ENCODE data around the gene LZTR1. TPM values are rescaled to one million over a fixed set of nuclear protein-coding genes. Genes with fewer than 3 reads are reported as not detected.

Gene LZTR1
- total and polyA plus RNA-seq, 2 of the 8 experiments (the other 6 are each of a cell fraction or from before 2014, with no cell fraction given): 22.3 to 31.0 TPM

DNA sequence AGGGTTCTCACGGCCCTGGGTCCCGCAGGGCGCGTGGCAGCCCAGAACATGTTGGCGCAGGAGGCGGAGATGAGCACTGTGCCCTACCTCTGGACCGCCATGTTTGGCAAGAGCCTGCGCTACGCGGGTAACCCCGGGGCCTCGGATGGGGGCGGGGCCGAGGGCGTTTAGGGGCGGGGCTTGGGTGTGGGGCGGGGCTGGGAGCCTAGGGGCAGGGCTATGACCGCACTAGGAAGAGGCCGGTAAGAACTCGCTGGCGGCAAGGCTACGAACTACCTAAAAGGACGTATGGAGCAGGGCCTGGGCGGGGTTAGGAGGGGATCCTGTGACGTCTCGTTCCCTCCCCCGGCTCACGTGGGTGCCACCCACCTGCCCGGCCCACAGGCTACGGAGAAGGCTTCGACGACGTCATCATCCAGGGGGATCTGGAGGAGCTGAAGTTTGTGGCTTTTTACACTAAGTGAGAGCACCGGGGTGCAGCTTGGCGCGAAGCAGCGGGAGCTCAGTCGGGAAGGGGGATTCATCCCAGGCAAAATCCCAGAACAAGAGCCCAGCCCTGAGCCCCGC is 2.8 kb upstream of the LZTR1 start (continued):
- TF ChIP-seq CHD7 (IDR thresholded peaks at IDR 0.05; ENCODE audit: insufficient replicate concordance, low read length) (no peak), NRF1 (IDR thresholded peaks at IDR 0.05; ENCODE audit: low read depth, low read length) (no peak), NANOG (IDR thresholded peaks at IDR 0.05; ENCODE audit: insufficient read depth, low read depth, low read length, poor library complexity, severe bottlenecking) (no peak), ATF2 (IDR thresholded peaks at IDR 0.05; ENCODE audit: low read length) (no peak), SIRT6 (IDR thresholded peaks at IDR 0.05; ENCODE audit: low read length) (no peak), PHF8 (conservative IDR thresholded peaks at IDR 0.05; ENCODE audit: low read depth, low read length) (no peak; the same call in 1 of the 2 replicates), ZNF274 (IDR thresholded peaks at IDR 0.05; ENCODE audit: borderline replicate concordance, extremely low read depth, low read length) (no peak), MAFK (IDR thresholded peaks at IDR 0.05; ENCODE audit: low read depth, low read length) (no peak)
- TF ChIP-seq, protein P1, sequence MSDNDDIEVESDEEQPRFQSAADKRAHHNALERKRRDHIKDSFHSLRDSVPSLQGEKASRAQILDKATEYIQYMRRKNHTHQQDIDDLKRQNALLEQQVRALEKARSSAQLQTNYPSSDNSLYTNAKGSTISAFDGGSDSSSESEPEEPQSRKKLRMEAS (IDR thresholded peaks at IDR 0.05): peak; percentile 96
